ENCODE results near the gene SURF1.

Gene SURF1

DNA sequence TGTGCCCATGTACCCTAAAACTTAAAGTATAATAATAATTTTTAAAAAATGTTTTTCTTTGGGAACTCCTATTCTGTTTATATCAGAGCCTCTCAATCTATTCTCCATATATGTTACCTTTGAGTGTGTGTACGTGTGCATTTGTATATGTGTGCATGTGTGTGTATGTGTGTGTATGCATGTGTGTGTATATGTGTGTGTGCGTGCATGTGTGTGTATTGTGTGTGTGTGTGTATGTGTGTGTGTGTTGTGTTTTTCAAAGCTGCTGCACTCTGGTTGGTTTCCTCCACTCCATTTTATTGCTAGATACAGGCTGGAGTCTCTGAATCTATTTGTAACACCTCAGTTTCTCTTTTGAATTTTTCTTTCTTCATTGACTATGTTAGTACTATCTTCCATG, 40.3 kb downstream of the SURF1 start:
- H3K27me3 ChIP-seq (ENCODE audit: low read depth, low read length), result no peaks in the 10 kb centered on the region
- H4K20me1 ChIP-seq (ENCODE audit: insufficient read depth, low read length), result no peaks in the 10 kb centered on the region
- H3K4me3 ChIP-seq (ENCODE audit: low read length), result no peak overlapping the region
- no peaks in the 10 kb centered on the region for H3K79me2 ChIP-seq (ENCODE audit: low read length)
- no peak for TF ChIP-seq EZH2phosphoT487 (IDR thresholded peaks at IDR 0.05; ENCODE audit: low read depth)
- TF ChIP-seq, protein P1, sequence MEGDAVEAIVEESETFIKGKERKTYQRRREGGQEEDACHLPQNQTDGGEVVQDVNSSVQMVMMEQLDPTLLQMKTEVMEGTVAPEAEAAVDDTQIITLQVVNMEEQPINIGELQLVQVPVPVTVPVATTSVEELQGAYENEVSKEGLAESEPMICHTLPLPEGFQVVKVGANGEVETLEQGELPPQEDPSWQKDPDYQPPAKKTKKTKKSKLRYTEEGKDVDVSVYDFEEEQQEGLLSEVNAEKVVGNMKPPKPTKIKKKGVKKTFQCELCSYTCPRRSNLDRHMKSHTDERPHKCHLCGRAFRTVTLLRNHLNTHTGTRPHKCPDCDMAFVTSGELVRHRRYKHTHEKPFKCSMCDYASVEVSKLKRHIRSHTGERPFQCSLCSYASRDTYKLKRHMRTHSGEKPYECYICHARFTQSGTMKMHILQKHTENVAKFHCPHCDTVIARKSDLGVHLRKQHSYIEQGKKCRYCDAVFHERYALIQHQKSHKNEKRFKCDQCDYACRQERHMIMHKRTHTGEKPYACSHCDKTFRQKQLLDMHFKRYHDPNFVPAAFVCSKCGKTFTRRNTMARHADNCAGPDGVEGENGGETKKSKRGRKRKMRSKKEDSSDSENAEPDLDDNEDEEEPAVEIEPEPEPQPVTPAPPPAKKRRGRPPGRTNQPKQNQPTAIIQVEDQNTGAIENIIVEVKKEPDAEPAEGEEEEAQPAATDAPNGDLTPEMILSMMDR (IDR thresholded peaks at IDR 0.05; ENCODE audit: low read depth, low read length), result no peak
- no peak overlapping the region for H3K9ac ChIP-seq (ENCODE audit: low read length)
- no peak overlapping the region for H3K27ac ChIP-seq (ENCODE audit: low read length)
- no peaks in the 10 kb centered on the region for H3K4me1 ChIP-seq (ENCODE audit: low read length)
- H3K36me3 ChIP-seq (replicated peaks; ENCODE audit: low read depth, low read length), result no peaks in the 10 kb centered on the region
- no peak overlapping the region for H2AFZ ChIP-seq (ENCODE audit: low read depth, low read length)
- H3K4me2 ChIP-seq (ENCODE audit: low read length), result no peak overlapping the region
- no peaks in the 10 kb centered on the region for H3K9me3 ChIP-seq (ENCODE audit: insufficient read depth, low read length)

DNA sequence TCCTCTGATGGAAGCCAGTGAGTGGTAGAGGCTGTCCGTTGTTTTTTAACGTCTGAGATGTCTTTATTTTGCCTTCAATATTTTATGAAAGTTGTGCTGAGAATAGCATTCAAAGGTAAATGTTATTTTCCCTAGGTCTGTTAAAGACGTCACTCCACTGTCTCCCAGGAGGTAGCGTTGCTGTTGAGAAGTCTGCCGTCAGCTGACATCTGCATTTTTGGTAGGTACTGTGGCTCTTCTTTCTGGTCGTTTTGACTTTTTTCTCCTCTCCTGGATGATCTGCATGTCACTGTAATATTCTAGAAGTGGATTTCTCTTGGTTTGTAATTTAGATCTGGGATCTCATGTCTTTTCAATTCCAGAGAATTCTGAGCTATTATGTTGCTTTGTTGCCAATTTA, 46.7 kb downstream of the SURF1 start:
- Histone ChIP-seq H3K9me3 (ENCODE audit: insufficient read depth, low read length) (no peaks in the 10 kb centered on the region), H3K9ac (ENCODE audit: low read length) (no peak overlapping the region), H3K27me3 (ENCODE audit: low read depth, low read length) (no peaks in the 10 kb centered on the region), H4K20me1 (ENCODE audit: insufficient read depth, low read length) (no peaks in the 10 kb centered on the region), H3K4me2 (ENCODE audit: low read length) (no peak overlapping the region), H3K79me2 (ENCODE audit: low read length) (no peaks in the 10 kb centered on the region), H2AFZ (ENCODE audit: low read depth, low read length) (no peak overlapping the region), H3K4me3 (ENCODE audit: low read length) (no peak overlapping the region), H3K27ac (ENCODE audit: low read length) (no peak overlapping the region), H3K4me1 (ENCODE audit: low read length) (no peaks in the 10 kb centered on the region), H3K36me3 (replicated peaks; ENCODE audit: low read depth, low read length) (no peaks in the 10 kb centered on the region)
- TF ChIP-seq, protein P1 (IDR thresholded peaks at IDR 0.05; ENCODE audit: low read depth, low read length), result no peak
- no peak for TF ChIP-seq EZH2phosphoT487 (IDR thresholded peaks at IDR 0.05; ENCODE audit: low read depth)

DNA sequence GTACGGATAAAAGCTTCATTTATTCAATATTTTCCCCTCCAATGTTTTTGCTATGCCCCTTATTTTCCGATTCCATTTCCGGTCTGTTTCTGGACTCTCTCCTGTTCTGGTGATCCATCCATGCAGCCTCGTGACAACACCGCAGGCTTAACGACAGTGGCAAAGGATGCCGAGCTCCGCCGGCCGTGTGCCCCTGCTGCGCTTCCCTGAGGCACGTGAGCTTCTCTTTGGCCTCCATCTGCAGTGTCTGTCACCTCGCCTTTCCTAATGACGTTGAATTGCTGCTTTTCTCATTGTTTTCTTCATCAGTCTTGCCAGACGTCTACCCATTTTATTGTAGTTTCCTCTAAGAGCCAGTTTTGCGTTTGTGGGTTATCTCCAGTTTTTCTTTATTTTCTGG, 49.0 kb downstream of the SURF1 start:
- Histone ChIP-seq H3K4me1 (ENCODE audit: low read length) (no peaks in the 10 kb centered on the region), H3K27me3 (ENCODE audit: low read depth, low read length) (no peaks in the 10 kb centered on the region), H3K9me3 (ENCODE audit: insufficient read depth, low read length) (no peaks in the 10 kb centered on the region), H4K20me1 (ENCODE audit: insufficient read depth, low read length) (no peaks in the 10 kb centered on the region), H3K9ac (ENCODE audit: low read length) (no peak overlapping the region), H2AFZ (ENCODE audit: low read depth, low read length) (no peak overlapping the region), H3K4me3 (ENCODE audit: low read length) (no peak overlapping the region), H3K36me3 (replicated peaks; ENCODE audit: low read depth, low read length) (no peaks in the 10 kb centered on the region), H3K27ac (ENCODE audit: low read length) (no peak overlapping the region), H3K79me2 (ENCODE audit: low read length) (no peaks in the 10 kb centered on the region), H3K4me2 (ENCODE audit: low read length) (no peak overlapping the region)
- TF ChIP-seq, protein P1 (IDR thresholded peaks at IDR 0.05; ENCODE audit: low read depth, low read length), result no peak
- TF ChIP-seq EZH2phosphoT487 (IDR thresholded peaks at IDR 0.05; ENCODE audit: low read depth), result no peak

DNA sequence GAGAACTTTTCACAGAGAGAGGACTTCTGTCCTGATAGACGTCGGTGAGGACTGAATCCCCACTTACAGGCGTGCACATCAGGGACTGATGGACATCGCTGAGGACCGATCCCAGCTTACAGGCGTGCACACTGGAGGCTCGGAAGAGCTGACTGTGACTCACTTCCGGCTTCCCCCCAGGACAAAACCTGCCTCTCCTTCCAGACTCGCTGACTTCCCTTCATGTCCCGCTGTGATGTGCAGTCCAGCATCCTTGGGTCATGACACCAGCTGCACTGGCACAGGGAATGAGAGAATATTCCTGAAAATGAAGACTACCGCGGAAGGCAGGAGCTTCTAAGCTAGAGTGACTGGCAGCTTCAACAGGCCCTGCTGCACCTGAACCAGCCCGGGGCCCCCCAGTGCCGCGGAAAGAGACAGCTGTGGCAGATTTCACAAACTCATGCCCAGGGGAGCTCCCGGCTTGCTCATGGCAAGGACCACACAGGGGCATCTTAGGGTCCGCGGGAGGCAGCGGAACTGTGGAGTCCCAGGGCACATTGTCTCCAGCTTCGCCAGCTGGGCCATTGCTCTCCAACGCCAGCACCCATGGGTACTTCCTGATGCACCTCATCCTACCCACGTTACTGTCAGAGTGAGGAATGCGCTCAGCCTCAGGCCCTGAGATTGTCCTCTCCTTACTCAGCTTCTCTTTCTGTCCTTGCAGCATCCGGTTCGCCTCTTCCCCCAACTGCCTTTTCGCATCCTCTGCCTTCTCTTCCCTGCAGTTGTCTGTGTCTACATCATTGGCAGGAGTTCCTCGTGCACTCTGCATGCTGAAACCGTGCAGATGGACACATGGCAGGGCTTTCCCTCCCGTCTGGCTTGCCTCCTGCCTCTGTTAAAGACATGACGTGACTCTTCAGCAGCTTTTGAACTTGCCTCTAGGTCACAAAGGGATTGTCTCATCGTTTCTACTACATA, 49.8 kb downstream of the SURF1 start:
- H3K36me3 ChIP-seq (replicated peaks; ENCODE audit: low read depth, low read length), result no peaks in the 10 kb centered on the region
- H2AFZ ChIP-seq (ENCODE audit: low read depth, low read length), result no peak overlapping the region
- no peak overlapping the region for H3K9ac ChIP-seq (ENCODE audit: low read length)
- no peaks in the 10 kb centered on the region for H4K20me1 ChIP-seq (ENCODE audit: insufficient read depth, low read length)
- H3K27me3 ChIP-seq (ENCODE audit: low read depth, low read length), result peaks cover 4% of the 10 kb centered on the region; the same call in 1 of the 2 replicates
- H3K4me2 ChIP-seq (ENCODE audit: low read length), result no peak overlapping the region
- H3K79me2 ChIP-seq (ENCODE audit: low read length), result no peaks in the 10 kb centered on the region
- H3K4me3 ChIP-seq (ENCODE audit: low read length), result no peak overlapping the region
- no peaks in the 10 kb centered on the region for H3K9me3 ChIP-seq (ENCODE audit: insufficient read depth, low read length)
- TF ChIP-seq, protein P1 (IDR thresholded peaks at IDR 0.05; ENCODE audit: low read depth, low read length), result no peak
- no peak for TF ChIP-seq EZH2phosphoT487 (IDR thresholded peaks at IDR 0.05; ENCODE audit: low read depth)
- no peaks in the 10 kb centered on the region for H3K4me1 ChIP-seq (ENCODE audit: low read length)
- H3K27ac ChIP-seq (ENCODE audit: low read length), result no peak overlapping the region

Data from OCI-LY3 (cell line).